Measurements from ENCODE around the gene MAP6.
A peak's percentile ranks its signal among the peaks of the same experiment; 100 is the strongest.

MAP6 gene

GRCh38 chr11:75565916-75566762, 102.7 kb downstream of the MAP6 start:
- no peak for DNase-seq

GRCh38 chr11:75565221-75565814, 103.5 kb downstream of the MAP6 start:
- no peak for DNase-seq

GRCh38 chr11:75563978-75564552, 104.8 kb downstream of the MAP6 start:
- DNase-seq: no peak

GRCh38 chr11:75563501-75563977, 105.3 kb downstream of the MAP6 start:
- no peak for DNase-seq

DNA sequence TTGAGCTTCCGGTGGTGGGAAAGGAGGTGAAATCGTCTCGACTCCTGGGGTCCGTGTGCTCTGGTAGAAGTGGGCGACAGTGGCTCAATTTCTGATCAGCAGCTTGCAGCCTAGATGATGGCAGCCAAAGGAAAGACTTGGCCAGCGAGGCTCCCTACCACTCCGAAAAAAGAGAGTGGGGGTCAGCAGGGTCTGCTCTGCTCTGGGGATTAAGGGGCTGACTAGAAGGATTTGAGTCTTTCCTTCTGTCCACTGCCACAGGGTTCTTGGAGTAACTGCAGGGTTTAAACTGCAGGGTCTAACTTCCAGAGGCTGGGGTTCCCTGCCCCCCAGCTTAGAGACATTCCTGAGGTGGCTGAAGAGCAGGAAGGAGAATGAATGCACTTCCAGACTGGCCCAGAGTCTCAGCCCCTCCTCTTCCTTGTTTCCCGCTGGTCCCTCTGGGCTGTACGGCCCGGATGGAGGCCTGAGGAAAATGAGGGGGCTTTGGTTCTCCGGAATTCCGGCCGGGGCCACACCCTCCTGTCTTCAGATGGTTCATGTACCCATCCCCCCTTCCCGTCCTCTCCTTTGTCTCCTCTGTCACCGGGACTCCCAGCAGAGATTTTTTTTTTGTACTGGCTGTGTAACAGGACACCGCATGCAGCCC, 105.9 kb downstream of the MAP6 start:
- no peak for DNase-seq

GRCh38 chr11:75562048-75562835, 106.6 kb downstream of the MAP6 start, which contains the start of gene SERPINH1:
Gene SERPINH1, plus strand, starts transcription at chr11:75562253. Its CDS starts 4,097 bp downstream, at chr11:75566350.
- peak; percentile 89 for DNase-seq

GRCh38 chr11:75561426-75562047, 107.3 kb downstream of the MAP6 start:
- no peak for DNase-seq

- no peak for DNase-seq
Measured at GRCh38 chr11:75560644-75561043, 108.2 kb downstream of the MAP6 start.

DNA sequence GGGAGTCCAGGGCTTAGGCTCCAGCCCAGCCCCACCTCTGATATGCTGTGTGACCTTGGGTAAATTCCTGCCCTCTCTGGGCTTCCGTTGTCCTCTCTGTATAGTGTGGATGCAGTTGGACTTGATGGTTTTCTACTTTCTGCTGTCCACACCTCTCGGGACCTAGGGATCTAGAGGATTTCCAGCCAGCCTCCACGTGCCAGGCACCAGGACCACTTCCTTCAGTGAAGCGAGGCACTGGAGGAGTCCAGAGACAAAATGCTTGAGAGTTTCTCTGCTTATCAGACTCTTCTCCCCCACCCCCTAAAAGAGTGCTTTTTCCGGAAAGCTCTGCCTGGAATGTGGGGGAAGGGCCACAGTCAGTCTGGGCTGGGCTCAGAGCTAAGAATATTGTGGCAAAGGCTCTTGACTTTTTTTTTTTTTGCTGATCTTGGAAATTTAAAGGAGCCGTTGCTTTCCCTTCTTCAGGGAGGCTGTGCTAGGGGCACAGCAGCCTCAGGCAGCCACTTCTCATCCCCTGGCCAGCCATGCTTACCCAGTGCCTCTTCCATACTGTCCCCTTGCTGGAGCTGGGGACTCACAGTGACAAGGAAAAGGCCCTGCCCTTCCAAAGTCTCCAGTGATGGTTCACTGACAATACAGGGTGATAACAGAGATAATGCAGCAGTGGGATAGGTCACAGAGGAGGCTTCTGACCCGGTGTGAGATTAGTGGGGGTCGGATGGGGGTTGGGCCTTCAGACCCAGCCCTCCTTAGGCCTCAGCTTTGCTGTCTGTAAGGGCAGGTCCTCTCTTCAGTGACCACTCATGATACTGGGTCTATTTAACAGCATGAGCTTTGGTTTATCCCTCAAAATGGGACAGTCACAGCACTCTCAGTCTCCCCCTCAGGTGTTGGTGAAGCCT, 109.6 kb downstream of the MAP6 start:
- no peak for DNase-seq

GRCh38 chr11:75557666-75558494, 111.0 kb downstream of the MAP6 start:
- no peak for DNase-seq

DNA sequence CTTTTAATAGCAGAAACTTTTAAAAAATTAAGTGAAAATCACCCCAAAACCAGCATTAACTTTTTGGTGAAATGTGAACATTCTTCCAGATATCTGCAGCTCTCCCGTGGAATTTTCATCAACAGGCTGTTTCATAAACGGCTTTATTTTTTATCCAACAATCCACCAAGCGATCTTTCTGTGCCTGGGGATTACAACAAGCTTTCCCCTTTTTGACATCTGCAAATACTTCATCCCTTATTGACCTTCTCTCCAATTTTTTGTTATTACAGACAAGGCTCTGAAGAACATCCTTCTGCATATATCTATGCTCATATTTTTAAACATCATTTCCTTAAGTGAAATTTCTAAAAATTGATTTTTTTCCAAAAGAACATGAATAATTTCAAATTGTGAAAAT, 112.6 kb downstream of the MAP6 start:
- DNase-seq: no peak

- no peak for DNase-seq
Measured at GRCh38 chr11:75555079-75555811, 113.6 kb downstream of the MAP6 start.

- DNase-seq: no peak
Measured at GRCh38 chr11:75554258-75555022, 114.4 kb downstream of the MAP6 start.

DNA sequence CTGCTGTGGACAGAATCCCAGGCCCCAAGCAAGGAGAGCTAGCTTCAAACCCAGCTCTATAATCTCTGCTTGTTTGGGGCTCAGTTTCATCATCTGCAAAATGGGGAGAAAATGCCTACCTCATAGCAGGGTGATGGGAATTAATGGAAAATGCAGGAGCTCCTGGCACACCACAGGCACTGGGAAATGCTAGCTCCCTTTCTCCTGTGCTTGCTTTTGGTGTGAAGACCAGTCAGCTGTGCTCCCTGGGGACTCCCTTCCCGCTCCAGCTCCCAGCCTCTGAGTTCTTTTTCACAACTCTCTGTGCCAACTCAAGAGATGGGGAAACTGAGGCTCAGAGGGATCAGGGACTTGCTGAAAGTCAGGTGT, 115.0 kb downstream of the MAP6 start:
- no peak for DNase-seq

- DNase-seq: no peak
Measured at GRCh38 chr11:75553182-75553581, 115.7 kb downstream of the MAP6 start.

DNA sequence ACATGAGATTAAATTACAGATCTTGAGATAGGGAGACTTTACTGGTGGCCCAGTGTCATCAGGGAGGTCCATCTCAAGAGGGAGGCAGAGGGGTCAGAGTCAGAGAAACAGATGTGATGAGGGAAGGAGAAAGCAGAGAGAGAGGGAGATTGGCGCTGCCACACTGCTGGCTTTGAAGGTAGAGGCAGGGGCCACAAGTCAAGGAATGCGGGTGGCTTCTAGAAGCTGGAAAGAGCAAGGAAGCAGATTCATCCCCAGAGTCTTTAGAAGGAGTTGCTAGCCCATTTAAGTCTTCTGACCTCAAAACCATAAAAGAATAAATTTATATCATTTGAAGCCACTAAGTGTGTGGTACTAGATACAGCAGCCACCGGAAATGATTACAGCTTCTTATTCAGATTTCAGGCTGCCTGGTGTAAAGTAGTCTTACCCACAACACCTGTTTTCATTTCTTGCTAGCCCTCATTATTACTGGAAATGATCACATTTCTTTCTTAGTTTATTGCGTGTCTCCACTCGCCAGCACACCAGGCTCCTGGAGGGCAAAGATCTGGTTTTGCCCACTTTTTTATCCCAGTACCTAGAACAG, 119.4 kb downstream of the MAP6 start:
- DNase-seq: no peak

DNA sequence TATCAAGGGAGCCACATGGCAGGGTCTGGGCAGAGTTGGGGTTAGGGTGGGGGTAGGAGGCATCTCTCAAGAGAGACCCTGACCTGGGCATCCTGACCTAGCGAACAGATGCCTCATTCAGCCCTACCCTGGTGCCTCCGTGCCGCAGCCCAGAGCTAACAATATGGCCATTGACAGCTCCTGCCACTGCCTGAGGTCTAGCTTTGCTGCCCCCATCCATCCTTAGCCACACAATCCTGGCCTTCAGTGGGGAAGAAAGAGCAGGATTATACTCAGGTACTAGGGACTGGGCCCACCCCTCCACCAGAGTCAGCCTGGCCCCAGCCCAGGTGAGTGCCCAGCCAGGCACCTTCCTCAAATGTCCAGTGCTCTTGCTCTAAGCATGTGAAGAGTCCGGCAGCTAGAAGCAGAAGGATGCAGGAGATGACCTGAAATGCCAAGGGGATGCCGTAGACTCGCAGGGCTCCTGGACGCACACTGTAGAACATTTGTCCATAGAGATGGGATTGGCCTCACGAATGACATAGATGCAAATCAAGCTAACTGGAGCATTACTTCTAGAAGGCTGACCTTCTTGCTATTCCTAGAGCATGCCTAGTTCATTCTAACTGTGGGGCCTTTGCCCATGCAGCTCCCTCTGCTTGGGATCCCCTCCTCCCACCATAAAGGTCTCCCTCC, 120.1 kb downstream of the MAP6 start:
- no peak for DNase-seq
